Trophoblast cell (in vitro differentiated cells and primary cell): ENCODE results near the gene RASSF4.

ENCODE experiments used
- DNase-seq, 2 donors: peaks; one replicate each; pipeline ENCODE4 v3.0.0-alpha.2; 2016
- H2AFZ ChIP-seq: 2 replicates; pipeline ENCODE4 v1.6.1; 2013; ENCODE audit warnings: low read length, moderate library complexity, mild to moderate bottlenecking; ENCODE audit not compliant: insufficient read depth, poor library complexity
- H2AK5ac ChIP-seq: 2 replicates; pipeline ENCODE4 v1.6.1; 2013; ENCODE audit warnings: mild to moderate bottlenecking, low read length
- H2BK120ac ChIP-seq: 2 replicates; pipeline ENCODE4 v1.6.1; 2013; ENCODE audit warnings: low read length, mild to moderate bottlenecking, moderate library complexity; ENCODE audit not compliant: insufficient read depth, poor library complexity
- H2BK12ac ChIP-seq: 2 replicates; pipeline ENCODE4 v1.6.1; 2013; ENCODE audit warnings: mild to moderate bottlenecking, low read length, moderate library complexity
- H2BK5ac ChIP-seq: 2 replicates; pipeline ENCODE4 v1.6.1; 2013; ENCODE audit warnings: low read length, low read depth, moderate library complexity, mild to moderate bottlenecking; ENCODE audit not compliant: poor library complexity
- H3K14ac ChIP-seq: 2 replicates; pipeline ENCODE4 v1.6.1; 2013; ENCODE audit warnings: mild to moderate bottlenecking, low read length
- H3K18ac ChIP-seq: 2 replicates; pipeline ENCODE4 v1.6.1; 2013; ENCODE audit warnings: mild to moderate bottlenecking, low read length
- H3K23ac ChIP-seq: 2 replicates; pipeline ENCODE4 v1.6.1; 2013; ENCODE audit warnings: low read length
- H3K27ac ChIP-seq: 2 replicates; pipeline ENCODE4 v1.5.1; 2013; ENCODE audit warnings: low read depth, mild to moderate bottlenecking, inconsistent platforms, low read length, moderate library complexity
- H3K27me3 ChIP-seq: 2 replicates; pipeline ENCODE4 v1.6.1; 2013; ENCODE audit warnings: inconsistent platforms, mild to moderate bottlenecking, low read length, moderate library complexity; ENCODE audit not compliant: insufficient read depth
- H3K36me3 ChIP-seq, 2 experiments: 1 replicate in 1 of 2; 2 replicates in 1 of 2; pipeline ENCODE4 v1.6.1; 2013; ENCODE audit warnings: low read length in 2 of 2, mild to moderate bottlenecking in 2 of 2, moderate library complexity in 1 of 2; ENCODE audit not compliant: insufficient read depth in 2 of 2, control insufficient read depth in 1 of 2
- H3K4ac ChIP-seq: 2 replicates; pipeline ENCODE4 v1.6.1; 2013; ENCODE audit warnings: low read depth, mild to moderate bottlenecking, low read length, moderate library complexity
- H3K4me1 ChIP-seq, 2 experiments: 1 replicate in 1 of 2; 2 replicates in 1 of 2; pipeline ENCODE4 v1.6.1; 2013; ENCODE audit warnings: low read length in 2 of 2, mild to moderate bottlenecking in 2 of 2, moderate library complexity in 1 of 2; ENCODE audit not compliant: insufficient read depth in 2 of 2, control insufficient read depth in 1 of 2
- H3K4me2 ChIP-seq: 2 replicates; pipeline ENCODE4 v1.6.1; 2013; ENCODE audit warnings: inconsistent platforms, mild to moderate bottlenecking, low read length, moderate library complexity
- H3K4me3 ChIP-seq: 2 replicates; pipeline ENCODE4 v1.5.1; 2013; ENCODE audit warnings: mild to moderate bottlenecking, low read depth, low read length, inconsistent platforms
- H3K79me1 ChIP-seq: one replicate; pipeline ENCODE4 v1.6.1; 2013; ENCODE audit warnings: low read length
- H3K79me2 ChIP-seq: 2 replicates; pipeline ENCODE4 v1.6.1; 2013; ENCODE audit warnings: low read length, mild to moderate bottlenecking; ENCODE audit not compliant: control insufficient read depth, insufficient read depth, poor library complexity
- H3K9ac ChIP-seq: 2 replicates; pipeline ENCODE4 v1.6.1; 2013; ENCODE audit warnings: mild to moderate bottlenecking, low read length
- H3K9me3 ChIP-seq: 2 replicates; pipeline ENCODE4 v1.6.1; 2013; ENCODE audit warnings: low read depth, mild to moderate bottlenecking, control low read depth, inconsistent platforms, low read length; ENCODE audit not compliant: insufficient read depth
- H4K12ac ChIP-seq: 2 replicates; pipeline ENCODE4 v1.6.1; 2013; ENCODE audit warnings: low read depth, mild to moderate bottlenecking, low read length, moderate library complexity
- H4K8ac ChIP-seq: 2 replicates; pipeline ENCODE4 v1.6.1; 2013; ENCODE audit warnings: low read depth, mild to moderate bottlenecking, low read length, moderate library complexity
- H4K91ac ChIP-seq: one replicate; pipeline ENCODE4 v1.6.1; 2013; ENCODE audit warnings: low read depth, mild to moderate bottlenecking, low read length, moderate library complexity
- WGBS: extraction: QIAGEN DNeasy Blood & Tissue Kit; methylation state at CpG from one replicate; pipeline ENCODE4 v1.1.7; 2013; ENCODE audit warnings: missing lambda C conversion rate; ENCODE audit not compliant: insufficient read length, insufficient coverage; ENCODE audit errors: extremely low coverage; 5-methylcytosine and 5-hydroxymethylcytosine counted together

The RASSF4 gene

GRCh38 chr10:44973323-44974081, 13.9 kb downstream of the RASSF4 start:
- WGBS: no CpG with 5 or more reads among the region's 18 CpGs
- no peak overlapping the region for H2BK12ac ChIP-seq
- H2BK5ac ChIP-seq: no peak overlapping the region
- peak overlapping the region; percentile 10 for H2BK120ac ChIP-seq
- DNase-seq: no peak
- H3K4me2 ChIP-seq: no peak overlapping the region
- peak overlapping the region; percentile 55 for H3K18ac ChIP-seq
- H3K9ac ChIP-seq: no peak overlapping the region
- no peak overlapping the region for H3K4me3 ChIP-seq
- H3K4me1 ChIP-seq: peaks cover 33 to 45% of the 10 kb centered on the region in 2 experiments
- no peak overlapping the region for H3K27ac ChIP-seq
- H4K8ac ChIP-seq: no peak overlapping the region
- H3K79me2 ChIP-seq: peaks cover 8% of the 10 kb centered on the region
- H2AFZ ChIP-seq: no peak overlapping the region
- no peak overlapping the region for H4K12ac ChIP-seq
- H4K91ac ChIP-seq: peak overlapping the region; percentile 71
- H3K27me3 ChIP-seq: no peaks in the 10 kb centered on the region
- H3K79me1 ChIP-seq: peaks cover 23% of the 10 kb centered on the region
- peak overlapping the region; percentile 17 for H3K4ac ChIP-seq
- peaks cover 27 to 34% of the 10 kb centered on the region in 2 experiments for H3K36me3 ChIP-seq
- H3K9me3 ChIP-seq: no peaks in the 10 kb centered on the region
- peak overlapping the region; percentile 38 for H2AK5ac ChIP-seq
- peak overlapping the region; percentile 51 for H3K14ac ChIP-seq
- no peak overlapping the region for H3K23ac ChIP-seq

- no peaks in the 10 kb centered on the region for H3K9me3 ChIP-seq
- H3K27me3 ChIP-seq: no peaks in the 10 kb centered on the region
- no peak overlapping the region for H3K4me3 ChIP-seq
- H3K23ac ChIP-seq: no peak overlapping the region
- H3K36me3 ChIP-seq: peaks cover 25 to 30% of the 10 kb centered on the region in 2 experiments
- peak overlapping the region; percentile 55 for H2BK5ac ChIP-seq
- H3K4me2 ChIP-seq: peak overlapping the region; percentile 55
- H3K4me1 ChIP-seq: peaks cover 38 to 50% of the 10 kb centered on the region in 2 experiments
- no CpG with 5 or more reads among the region's 7 CpGs for WGBS
- H2AK5ac ChIP-seq: peak overlapping the region; percentile 97
- no peak for DNase-seq
- H4K12ac ChIP-seq: peak overlapping the region; percentile 94
- H3K9ac ChIP-seq: no peak overlapping the region
- peaks cover 8% of the 10 kb centered on the region for H3K79me2 ChIP-seq
- peak overlapping the region; percentile 82 for H2AFZ ChIP-seq
- peaks cover 28% of the 10 kb centered on the region for H3K79me1 ChIP-seq
- H3K14ac ChIP-seq: peak overlapping the region; percentile 95
- peak overlapping the region; percentile 90 for H4K8ac ChIP-seq
- peak overlapping the region; percentile 81 for H3K4ac ChIP-seq
- peak overlapping the region; percentile 94 for H3K18ac ChIP-seq
- H4K91ac ChIP-seq: peak overlapping the region; percentile 96
- H2BK12ac ChIP-seq: peak overlapping the region; percentile 92
- peak overlapping the region; percentile 63 for H3K27ac ChIP-seq
- H2BK120ac ChIP-seq: peak overlapping the region; percentile 92
Measured at GRCh38 chr10:44974082-44974627, 14.6 kb downstream of the RASSF4 start.

- Histone ChIP-seq H2AK5ac (peak overlapping the region; percentile 97), H3K4me1 (peaks cover 45 to 56% of the 10 kb centered on the region in 2 experiments), H3K4me2 (peak overlapping the region; percentile 64), H4K91ac (peak overlapping the region; percentile 96), H4K12ac (peak overlapping the region; percentile 94), H2BK120ac (peak overlapping the region; percentile 92), H3K27me3 (no peaks in the 10 kb centered on the region), H2BK5ac (peak overlapping the region; percentile 93), H3K36me3 (peaks cover 22 to 27% of the 10 kb centered on the region in 2 experiments), H3K23ac (no peak overlapping the region), H3K79me2 (peaks cover 8% of the 10 kb centered on the region), H3K27ac (peak overlapping the region; percentile 88), H3K9me3 (no peaks in the 10 kb centered on the region), H3K79me1 (peaks cover 34% of the 10 kb centered on the region), H3K18ac (peak overlapping the region; percentile 94), H3K9ac (peak overlapping the region; percentile 65), H3K4me3 (no peak overlapping the region), H2AFZ (peak overlapping the region; percentile 82), H2BK12ac (peak overlapping the region; percentile 92), H3K4ac (peak overlapping the region; percentile 81), H4K8ac (peak overlapping the region; percentile 90), H3K14ac (peak overlapping the region; percentile 95)
- WGBS: no CpG with 5 or more reads among the region's 46 CpGs
- DNase-seq: peak; percentile 51 to 63
Measured at GRCh38 chr10:44974628-44975430, 15.2 kb downstream of the RASSF4 start.
